GM23338 (cell line): ENCODE data around the gene WDR27. TPM values are rescaled to one million over a fixed set of nuclear protein-coding genes. Genes with fewer than 3 reads are reported as not detected.

Source experiments
- ATAC-seq: fragments of 200-7000 bp; cut with Tn5 transposase; 3 replicates; pipeline ENCODE4 v1.9.1; 2020
- DNase-seq: peaks from one replicate; pipeline ENCODE4 v3.0.0-alpha.2; 2015; ENCODE audit warnings: low spot score
- H2AFZ ChIP-seq: fragments of 200-600 bp; sonication (generic); 2 replicates; pipeline ENCODE4 v1.8.0; 2016; ENCODE audit warnings: antibody characterized with exemption, mild to moderate bottlenecking, moderate library complexity
- H3F3A ChIP-seq: fragments of 200-600 bp; sonication (generic); replicated peaks from 2 replicates; pipeline ENCODE4 v1.8.0; 2017; ENCODE audit warnings: antibody characterized with exemption, mixed run types, low read depth
- H3K27ac ChIP-seq: fragments of 200-600 bp; sonication (generic); 2 replicates; pipeline ENCODE4 v1.6.1; 2016; ENCODE audit warnings: low read depth
- H3K27me3 ChIP-seq: fragments of 200-600 bp; sonication (generic); 2 replicates; pipeline ENCODE4 v1.8.0; 2016; ENCODE audit warnings: mild to moderate bottlenecking, mixed run types, moderate library complexity; ENCODE audit not compliant: insufficient read depth
- H3K36me3 ChIP-seq: fragments of 200-600 bp; sonication (generic); 2 replicates; pipeline ENCODE4 v1.8.0; 2016; ENCODE audit warnings: mild to moderate bottlenecking; ENCODE audit not compliant: insufficient read depth
- H3K4me1 ChIP-seq: fragments of 200-600 bp; sonication (generic); 2 replicates; pipeline ENCODE4 v1.8.0; 2016; ENCODE audit warnings: mild to moderate bottlenecking, moderate library complexity; ENCODE audit not compliant: insufficient read depth
- H3K4me2 ChIP-seq: fragments of 200-600 bp; sonication (generic); 2 replicates; pipeline ENCODE4 v1.7.1; 2017; ENCODE audit warnings: mixed run types
- H3K4me3 ChIP-seq: fragments of 200-600 bp; sonication (generic); 2 replicates; pipeline ENCODE4 v1.6.1; 2016; ENCODE audit warnings: mixed run types
- H3K79me2 ChIP-seq: fragments of 200-600 bp; sonication (generic); replicated peaks from 2 replicates; pipeline ENCODE4 v1.8.0; 2017; ENCODE audit warnings: mild to moderate bottlenecking; ENCODE audit not compliant: insufficient read depth
- H3K9me2 ChIP-seq: fragments of 200-600 bp; sonication (generic); 2 replicates; pipeline ENCODE4 v1.8.0; 2017; ENCODE audit not compliant: insufficient read depth
- H4K20me1 ChIP-seq: fragments of 200-600 bp; sonication (generic); replicated peaks from 2 replicates; pipeline ENCODE4 v1.8.0; 2017; ENCODE audit warnings: mild to moderate bottlenecking; ENCODE audit not compliant: insufficient read depth
- H3K27ac Mint-ChIP-seq: 2 replicates; pipeline ENCODE4 v1.8.0; 2020; ENCODE audit warnings: inconsistent platforms, mild to moderate bottlenecking, moderate library complexity, mixed read lengths
- H3K27me3 Mint-ChIP-seq: 3 replicates; pipeline ENCODE4 v1.8.0; 2022; ENCODE audit warnings: low read depth, mild to moderate bottlenecking, moderate library complexity, mixed read lengths, inconsistent platforms; ENCODE audit not compliant: insufficient read depth, poor library complexity
- H3K36me3 Mint-ChIP-seq: 3 replicates; pipeline ENCODE4 v1.8.0; 2021; ENCODE audit warnings: low read depth, mild to moderate bottlenecking, inconsistent platforms, moderate library complexity, mixed read lengths
- H3K4me1 Mint-ChIP-seq: 3 replicates; pipeline ENCODE4 v1.8.0; 2020; ENCODE audit warnings: mild to moderate bottlenecking, inconsistent platforms, mixed read lengths
- H3K4me3 Mint-ChIP-seq: 3 replicates; pipeline ENCODE4 v1.8.0; 2021; ENCODE audit warnings: moderate library complexity, mild to moderate bottlenecking, inconsistent platforms, mixed read lengths
- H3K9me3 Mint-ChIP-seq: 3 replicates; pipeline ENCODE4 v1.8.0; 2020; ENCODE audit warnings: moderate library complexity, mild to moderate bottlenecking, inconsistent platforms, mixed read lengths
- CREB1 ChIP-seq: fragments of 250-450 bp; sonication (Bioruptor Pico); IDR thresholded peaks from 2 replicates; pipeline ENCODE4 v1.5.0; 2020; ENCODE audit warnings: low read depth, mild to moderate bottlenecking, moderate library complexity
- EZH2phosphoT487 ChIP-seq: fragments of 200-600 bp; sonication (generic); IDR thresholded peaks from one replicate; pipeline ENCODE4 v1.8.1; 2018; ENCODE audit warnings: antibody characterized with exemption; ENCODE audit not compliant: unreplicated experiment
- JUNB ChIP-seq: IDR thresholded peaks from one replicate; pipeline ENCODE4 v1.6.1; 2016; ENCODE audit warnings: antibody characterized with exemption; ENCODE audit not compliant: unreplicated experiment
- NANOG ChIP-seq: IDR thresholded peaks from 2 replicates; pipeline ENCODE4 v1.6.1; 2016; ENCODE audit warnings: antibody characterized with exemption, borderline replicate concordance
- POLR2AphosphoS5 ChIP-seq: IDR thresholded peaks from 2 replicates; pipeline ENCODE4 v1.6.1; 2016; ENCODE audit warnings: antibody characterized with exemption, low read depth
- STAT1 ChIP-seq: IDR thresholded peaks from one replicate; pipeline ENCODE4 v1.6.1; 2016; ENCODE audit warnings: antibody characterized with exemption; ENCODE audit not compliant: unreplicated experiment
- polyA plus RNA-seq: library from polyadenylated mRNA; unstranded; fragments of >200 nt; fragmentation: Nextera tagmentation; extraction: Ambion mirVana; gene quantifications from 2 replicates; pipeline ENCODE4 v1.2.1, GENCODE V29; 2016
- total RNA-seq: library from RNA; depleted of rRNA; stranded (reverse); fragments of >200 nt; shearing (Covaris generic); gene quantifications from 2 replicates; pipeline ENCODE4 v1.2.3, GENCODE V29; 2014
- TF ChIP-seq, protein P1 (sequence below), 2 experiments: fragments of 200-600 bp in 1 of 2; sonication (generic) in 1 of 2; conservative IDR thresholded peaks; 2 replicates each; pipeline versions ENCODE4 v1.5.1 to v1.6.1; 2016 to 2017; ENCODE audit warnings: antibody characterized with exemption in 2 of 2, low read depth in 2 of 2, mild to moderate bottlenecking in 2 of 2, moderate library complexity in 1 of 2
- TF ChIP-seq, protein P2 (sequence below): IDR thresholded peaks from 2 replicates; pipeline ENCODE4 v1.6.1; 2016; ENCODE audit warnings: antibody characterized with exemption
- TF ChIP-seq, protein P3 (sequence below): IDR thresholded peaks from one replicate; pipeline ENCODE4 v1.6.1; 2018; ENCODE audit warnings: antibody characterized with exemption; ENCODE audit not compliant: unreplicated experiment
- TF ChIP-seq, protein P4 (sequence below): fragments of 250-450 bp; sonication (Bioruptor Pico); IDR thresholded peaks from 2 replicates; pipeline ENCODE4 v1.5.0; 2020; ENCODE audit warnings: mild to moderate bottlenecking, moderate library complexity

Gene WDR27
- total and polyA plus RNA-seq, 2 experiments from 2014 or later, result 55.3 to 80.4 TPM

DNA sequence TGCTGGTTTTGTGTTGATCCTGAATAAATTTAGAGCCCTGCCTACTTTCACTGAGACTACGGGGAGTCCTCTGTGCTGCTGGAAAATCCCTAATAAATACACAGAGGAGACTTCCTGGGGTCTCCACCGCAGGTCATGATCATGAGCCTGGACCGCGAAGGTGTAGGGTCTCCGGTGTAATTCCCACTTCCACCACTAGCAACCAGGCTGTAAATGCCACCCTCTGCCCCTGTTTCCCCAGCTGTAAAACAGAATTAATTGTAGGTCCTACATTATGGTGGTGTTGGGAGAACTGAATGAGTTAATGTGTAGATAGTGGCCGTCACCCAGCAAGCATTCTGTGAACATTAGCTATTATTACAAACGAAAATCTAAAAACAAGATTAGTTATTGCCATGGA, 256.6 kb downstream of the WDR27 start:
- Histone ChIP-seq H3F3A (no peaks in the 10 kb centered on the region), H3K4me2 (no peak overlapping the region), H4K20me1 (no peaks in the 10 kb centered on the region), H3K9me2 (no peaks in the 10 kb centered on the region; the same call in 1 of the 2 replicates), H3K36me3 (no peaks in the 10 kb centered on the region), H2AFZ (no peak overlapping the region), H3K27ac (no peak overlapping the region), H3K79me2 (no peaks in the 10 kb centered on the region), H3K27me3 (no peaks in the 10 kb centered on the region), H3K4me1 (no peaks in the 10 kb centered on the region), H3K4me3 (no peak overlapping the region)
- Mint-ChIP-seq H3K27me3 (peaks cover 7% of the 10 kb centered on the region), H3K4me3 (no peak overlapping the region), H3K27ac (no peak overlapping the region), H3K4me1 (peaks cover 2% of the 10 kb centered on the region; the same call in 1 of the 3 replicates), H3K9me3 (no peaks in the 10 kb centered on the region), H3K36me3 (no peaks in the 10 kb centered on the region)
- ATAC-seq, result peak; percentile 76
- peak; percentile 21 for DNase-seq
- TF ChIP-seq POLR2AphosphoS5, result no peak
- TF ChIP-seq, protein P1, sequence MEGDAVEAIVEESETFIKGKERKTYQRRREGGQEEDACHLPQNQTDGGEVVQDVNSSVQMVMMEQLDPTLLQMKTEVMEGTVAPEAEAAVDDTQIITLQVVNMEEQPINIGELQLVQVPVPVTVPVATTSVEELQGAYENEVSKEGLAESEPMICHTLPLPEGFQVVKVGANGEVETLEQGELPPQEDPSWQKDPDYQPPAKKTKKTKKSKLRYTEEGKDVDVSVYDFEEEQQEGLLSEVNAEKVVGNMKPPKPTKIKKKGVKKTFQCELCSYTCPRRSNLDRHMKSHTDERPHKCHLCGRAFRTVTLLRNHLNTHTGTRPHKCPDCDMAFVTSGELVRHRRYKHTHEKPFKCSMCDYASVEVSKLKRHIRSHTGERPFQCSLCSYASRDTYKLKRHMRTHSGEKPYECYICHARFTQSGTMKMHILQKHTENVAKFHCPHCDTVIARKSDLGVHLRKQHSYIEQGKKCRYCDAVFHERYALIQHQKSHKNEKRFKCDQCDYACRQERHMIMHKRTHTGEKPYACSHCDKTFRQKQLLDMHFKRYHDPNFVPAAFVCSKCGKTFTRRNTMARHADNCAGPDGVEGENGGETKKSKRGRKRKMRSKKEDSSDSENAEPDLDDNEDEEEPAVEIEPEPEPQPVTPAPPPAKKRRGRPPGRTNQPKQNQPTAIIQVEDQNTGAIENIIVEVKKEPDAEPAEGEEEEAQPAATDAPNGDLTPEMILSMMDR (conservative IDR thresholded peaks at IDR 0.05; ENCODE audit: low read depth in 2 of 2), result peak in 1 of 2 experiments; percentile 48; a peak in 3 of 4 replicates

DNA sequence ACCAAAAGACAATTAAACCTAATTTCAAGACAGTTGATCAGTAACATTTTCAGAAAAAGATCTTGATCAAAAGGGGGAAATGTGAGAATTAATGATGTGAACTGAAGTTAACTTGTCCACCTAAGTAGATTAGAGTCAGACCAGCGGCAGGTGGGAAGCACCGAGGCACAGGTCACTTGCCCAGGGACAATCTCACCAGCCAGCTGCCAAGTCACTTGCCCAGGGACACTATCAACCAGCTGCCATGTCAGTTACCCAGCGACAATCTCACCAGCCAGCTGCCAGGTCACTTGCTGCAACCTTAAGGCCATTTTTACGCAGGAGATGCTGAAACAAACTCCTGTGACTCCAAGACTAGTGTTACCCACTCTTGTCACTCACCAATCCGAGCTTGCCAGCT, 260.5 kb downstream of the WDR27 start:
- DNase-seq (no peak), ATAC-seq (no peak)
- no peak overlapping the region for H3K4me2 ChIP-seq
- Mint-ChIP-seq H3K27ac (no peak overlapping the region), H3K4me3 (no peak overlapping the region), H3K9me3 (no peaks in the 10 kb centered on the region), H3K27me3 (peaks cover 6% of the 10 kb centered on the region), H3K36me3 (no peaks in the 10 kb centered on the region), H3K4me1 (peaks cover 2% of the 10 kb centered on the region; the same call in 1 of the 3 replicates)
- H3K9me2 ChIP-seq, result no peaks in the 10 kb centered on the region; the same call in 1 of the 2 replicates
- H3K27ac ChIP-seq, result no peak overlapping the region
- no peaks in the 10 kb centered on the region for H3K36me3 ChIP-seq
- H4K20me1 ChIP-seq, result no peaks in the 10 kb centered on the region
- H3K79me2 ChIP-seq, result no peaks in the 10 kb centered on the region
- H2AFZ ChIP-seq, result no peak overlapping the region
- no peaks in the 10 kb centered on the region for H3K4me1 ChIP-seq
- no peaks in the 10 kb centered on the region for H3K27me3 ChIP-seq
- no peak overlapping the region for H3K4me3 ChIP-seq
- H3F3A ChIP-seq, result no peaks in the 10 kb centered on the region
- TF ChIP-seq JUNB (no peak), NANOG (no peak), CREB1 (CRISPR knock-in tag) (no peak), STAT1 (no peak), POLR2AphosphoS5 (no peak), EZH2phosphoT487 (no peak)
- TF ChIP-seq, protein P2, sequence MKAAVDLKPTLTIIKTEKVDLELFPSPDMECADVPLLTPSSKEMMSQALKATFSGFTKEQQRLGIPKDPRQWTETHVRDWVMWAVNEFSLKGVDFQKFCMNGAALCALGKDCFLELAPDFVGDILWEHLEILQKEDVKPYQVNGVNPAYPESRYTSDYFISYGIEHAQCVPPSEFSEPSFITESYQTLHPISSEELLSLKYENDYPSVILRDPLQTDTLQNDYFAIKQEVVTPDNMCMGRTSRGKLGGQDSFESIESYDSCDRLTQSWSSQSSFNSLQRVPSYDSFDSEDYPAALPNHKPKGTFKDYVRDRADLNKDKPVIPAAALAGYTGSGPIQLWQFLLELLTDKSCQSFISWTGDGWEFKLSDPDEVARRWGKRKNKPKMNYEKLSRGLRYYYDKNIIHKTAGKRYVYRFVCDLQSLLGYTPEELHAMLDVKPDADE, result no peak
- TF ChIP-seq, protein P3, sequence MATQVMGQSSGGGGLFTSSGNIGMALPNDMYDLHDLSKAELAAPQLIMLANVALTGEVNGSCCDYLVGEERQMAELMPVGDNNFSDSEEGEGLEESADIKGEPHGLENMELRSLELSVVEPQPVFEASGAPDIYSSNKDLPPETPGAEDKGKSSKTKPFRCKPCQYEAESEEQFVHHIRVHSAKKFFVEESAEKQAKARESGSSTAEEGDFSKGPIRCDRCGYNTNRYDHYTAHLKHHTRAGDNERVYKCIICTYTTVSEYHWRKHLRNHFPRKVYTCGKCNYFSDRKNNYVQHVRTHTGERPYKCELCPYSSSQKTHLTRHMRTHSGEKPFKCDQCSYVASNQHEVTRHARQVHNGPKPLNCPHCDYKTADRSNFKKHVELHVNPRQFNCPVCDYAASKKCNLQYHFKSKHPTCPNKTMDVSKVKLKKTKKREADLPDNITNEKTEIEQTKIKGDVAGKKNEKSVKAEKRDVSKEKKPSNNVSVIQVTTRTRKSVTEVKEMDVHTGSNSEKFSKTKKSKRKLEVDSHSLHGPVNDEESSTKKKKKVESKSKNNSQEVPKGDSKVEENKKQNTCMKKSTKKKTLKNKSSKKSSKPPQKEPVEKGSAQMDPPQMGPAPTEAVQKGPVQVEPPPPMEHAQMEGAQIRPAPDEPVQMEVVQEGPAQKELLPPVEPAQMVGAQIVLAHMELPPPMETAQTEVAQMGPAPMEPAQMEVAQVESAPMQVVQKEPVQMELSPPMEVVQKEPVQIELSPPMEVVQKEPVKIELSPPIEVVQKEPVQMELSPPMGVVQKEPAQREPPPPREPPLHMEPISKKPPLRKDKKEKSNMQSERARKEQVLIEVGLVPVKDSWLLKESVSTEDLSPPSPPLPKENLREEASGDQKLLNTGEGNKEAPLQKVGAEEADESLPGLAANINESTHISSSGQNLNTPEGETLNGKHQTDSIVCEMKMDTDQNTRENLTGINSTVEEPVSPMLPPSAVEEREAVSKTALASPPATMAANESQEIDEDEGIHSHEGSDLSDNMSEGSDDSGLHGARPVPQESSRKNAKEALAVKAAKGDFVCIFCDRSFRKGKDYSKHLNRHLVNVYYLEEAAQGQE, result no peak
- TF ChIP-seq, protein P4, sequence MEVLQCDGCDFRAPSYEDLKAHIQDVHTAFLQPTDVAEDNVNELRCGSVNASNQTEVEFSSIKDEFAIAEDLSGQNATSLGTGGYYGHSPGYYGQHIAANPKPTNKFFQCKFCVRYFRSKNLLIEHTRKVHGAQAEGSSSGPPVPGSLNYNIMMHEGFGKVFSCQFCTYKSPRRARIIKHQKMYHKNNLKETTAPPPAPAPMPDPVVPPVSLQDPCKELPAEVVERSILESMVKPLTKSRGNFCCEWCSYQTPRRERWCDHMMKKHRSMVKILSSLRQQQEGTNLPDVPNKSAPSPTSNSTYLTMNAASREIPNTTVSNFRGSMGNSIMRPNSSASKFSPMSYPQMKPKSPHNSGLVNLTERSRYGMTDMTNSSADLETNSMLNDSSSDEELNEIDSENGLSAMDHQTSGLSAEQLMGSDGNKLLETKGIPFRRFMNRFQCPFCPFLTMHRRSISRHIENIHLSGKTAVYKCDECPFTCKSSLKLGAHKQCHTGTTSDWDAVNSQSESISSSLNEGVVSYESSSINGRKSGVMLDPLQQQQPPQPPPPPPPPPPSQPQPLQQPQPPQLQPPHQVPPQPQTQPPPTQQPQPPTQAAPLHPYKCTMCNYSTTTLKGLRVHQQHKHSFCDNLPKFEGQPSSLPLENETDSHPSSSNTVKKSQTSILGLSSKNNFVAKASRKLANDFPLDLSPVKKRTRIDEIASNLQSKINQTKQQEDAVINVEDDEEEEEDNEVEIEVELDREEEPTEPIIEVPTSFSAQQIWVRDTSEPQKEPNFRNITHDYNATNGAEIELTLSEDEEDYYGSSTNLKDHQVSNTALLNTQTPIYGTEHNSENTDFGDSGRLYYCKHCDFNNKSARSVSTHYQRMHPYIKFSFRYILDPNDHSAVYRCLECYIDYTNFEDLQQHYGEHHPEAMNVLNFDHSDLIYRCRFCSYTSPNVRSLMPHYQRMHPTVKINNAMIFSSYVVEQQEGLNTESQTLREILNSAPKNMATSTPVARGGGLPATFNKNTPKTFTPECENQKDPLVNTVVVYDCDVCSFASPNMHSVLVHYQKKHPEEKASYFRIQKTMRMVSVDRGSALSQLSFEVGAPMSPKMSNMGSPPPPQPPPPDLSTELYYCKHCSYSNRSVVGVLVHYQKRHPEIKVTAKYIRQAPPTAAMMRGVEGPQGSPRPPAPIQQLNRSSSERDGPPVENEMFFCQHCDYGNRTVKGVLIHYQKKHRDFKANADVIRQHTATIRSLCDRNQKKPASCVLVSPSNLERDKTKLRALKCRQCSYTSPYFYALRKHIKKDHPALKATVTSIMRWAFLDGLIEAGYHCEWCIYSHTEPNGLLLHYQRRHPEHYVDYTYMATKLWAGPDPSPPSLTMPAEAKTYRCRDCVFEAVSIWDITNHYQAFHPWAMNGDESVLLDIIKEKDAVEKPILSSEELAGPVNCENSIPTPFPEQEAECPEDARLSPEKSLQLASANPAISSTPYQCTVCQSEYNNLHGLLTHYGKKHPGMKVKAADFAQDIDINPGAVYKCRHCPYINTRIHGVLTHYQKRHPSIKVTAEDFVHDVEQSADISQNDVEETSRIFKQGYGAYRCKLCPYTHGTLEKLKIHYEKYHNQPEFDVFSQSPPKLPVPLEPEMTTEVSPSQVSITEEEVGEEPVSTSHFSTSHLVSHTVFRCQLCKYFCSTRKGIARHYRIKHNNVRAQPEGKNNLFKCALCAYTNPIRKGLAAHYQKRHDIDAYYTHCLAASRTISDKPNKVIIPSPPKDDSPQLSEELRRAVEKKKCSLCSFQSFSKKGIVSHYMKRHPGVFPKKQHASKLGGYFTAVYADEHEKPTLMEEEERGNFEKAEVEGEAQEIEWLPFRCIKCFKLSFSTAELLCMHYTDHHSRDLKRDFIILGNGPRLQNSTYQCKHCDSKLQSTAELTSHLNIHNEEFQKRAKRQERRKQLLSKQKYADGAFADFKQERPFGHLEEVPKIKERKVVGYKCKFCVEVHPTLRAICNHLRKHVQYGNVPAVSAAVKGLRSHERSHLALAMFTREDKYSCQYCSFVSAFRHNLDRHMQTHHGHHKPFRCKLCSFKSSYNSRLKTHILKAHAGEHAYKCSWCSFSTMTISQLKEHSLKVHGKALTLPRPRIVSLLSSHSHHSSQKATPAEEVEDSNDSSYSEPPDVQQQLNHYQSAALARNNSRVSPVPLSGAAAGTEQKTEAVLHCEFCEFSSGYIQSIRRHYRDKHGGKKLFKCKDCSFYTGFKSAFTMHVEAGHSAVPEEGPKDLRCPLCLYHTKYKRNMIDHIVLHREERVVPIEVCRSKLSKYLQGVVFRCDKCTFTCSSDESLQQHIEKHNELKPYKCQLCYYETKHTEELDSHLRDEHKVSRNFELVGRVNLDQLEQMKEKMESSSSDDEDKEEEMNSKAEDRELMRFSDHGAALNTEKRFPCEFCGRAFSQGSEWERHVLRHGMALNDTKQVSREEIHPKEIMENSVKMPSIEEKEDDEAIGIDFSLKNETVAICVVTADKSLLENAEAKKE (CRISPR knock-in tag), result no peak
